Stimulated activated CD4-positive, alpha-beta T cell treated with anti-CD3 and anti-CD28 coated beads, Interleukin-12 subunit alpha, Interleukin-12 subunit beta, amount 100 ng/mL, for 48 hours (primary cell): ENCODE data around the gene STX18.
"Not testable (repeated sequence)": the region's sequence is repeated elsewhere in the genome, so short reads cannot be mapped to it uniquely, and the experiment has no call there.

ENCODE experiments used
- DNase-seq, 3 donors: peaks; one replicate each; pipeline ENCODE4 v3.0.0-alpha.2; 2020; ENCODE audit warnings: low read depth in 2 of 3, low spot score in 1 of 3

The STX18 gene

DNA sequence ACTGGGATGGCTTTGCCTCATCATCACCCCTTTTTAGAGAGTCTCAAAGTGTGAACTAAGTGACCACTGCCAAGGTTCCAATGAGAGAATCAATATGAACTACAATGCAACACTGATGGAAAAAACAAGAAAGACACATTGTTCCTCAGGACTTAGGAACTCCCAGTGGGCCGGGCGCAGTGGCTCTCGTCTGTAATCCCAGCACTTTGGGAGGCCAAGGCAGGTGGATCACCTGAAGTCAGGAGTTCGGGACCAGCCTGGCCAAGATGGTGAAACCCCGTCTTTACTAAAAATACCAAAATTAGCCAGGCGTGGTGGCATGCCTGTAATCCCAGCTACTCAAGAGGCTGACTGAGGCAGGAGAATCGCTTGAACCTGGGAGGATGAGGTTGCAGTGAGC is 119.7 kb downstream of the STX18 start:
- DNase-seq = not testable (repeated sequence)

DNA sequence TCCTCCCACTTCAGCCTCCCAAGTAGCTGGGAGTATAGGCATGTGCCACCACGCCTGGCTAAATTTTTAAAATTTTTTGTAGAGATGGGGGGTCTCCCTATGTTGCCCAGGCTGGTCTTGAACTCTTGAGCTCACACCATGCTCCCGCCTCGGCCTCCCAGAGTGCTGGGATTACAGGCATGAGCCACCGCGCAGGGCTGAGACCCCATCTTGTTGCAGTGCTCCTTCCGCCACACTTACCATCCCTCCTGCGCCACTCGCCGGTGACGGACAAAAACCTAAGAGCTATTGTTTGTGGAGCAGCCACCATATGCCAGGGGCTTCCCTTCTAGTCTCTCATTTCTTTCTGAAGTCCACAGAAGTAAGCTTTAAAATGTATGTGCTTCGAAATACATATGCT is 120.5 kb downstream of the STX18 start:
- DNase-seq = no peak

DNA sequence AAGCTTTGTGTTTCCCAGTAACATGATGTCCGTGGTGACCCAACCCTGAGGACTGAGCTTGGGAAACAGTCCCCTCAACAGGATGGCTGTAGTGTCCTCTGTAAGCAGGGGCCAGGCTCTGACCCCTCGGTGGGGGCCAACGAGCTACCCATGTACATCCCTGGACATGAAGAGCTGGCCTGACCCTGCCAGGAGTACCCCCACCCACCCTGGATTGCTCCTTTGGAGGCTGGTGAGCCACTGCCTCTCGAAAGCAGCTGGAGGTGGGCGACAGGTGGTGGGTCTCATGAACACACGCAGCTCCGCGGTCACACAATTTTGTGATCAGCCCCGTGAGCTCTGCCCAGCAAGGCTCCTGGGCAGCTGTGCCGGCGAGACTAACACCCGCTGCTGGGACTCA is 121.4 kb downstream of the STX18 start:
- DNase-seq = no peak

DNA sequence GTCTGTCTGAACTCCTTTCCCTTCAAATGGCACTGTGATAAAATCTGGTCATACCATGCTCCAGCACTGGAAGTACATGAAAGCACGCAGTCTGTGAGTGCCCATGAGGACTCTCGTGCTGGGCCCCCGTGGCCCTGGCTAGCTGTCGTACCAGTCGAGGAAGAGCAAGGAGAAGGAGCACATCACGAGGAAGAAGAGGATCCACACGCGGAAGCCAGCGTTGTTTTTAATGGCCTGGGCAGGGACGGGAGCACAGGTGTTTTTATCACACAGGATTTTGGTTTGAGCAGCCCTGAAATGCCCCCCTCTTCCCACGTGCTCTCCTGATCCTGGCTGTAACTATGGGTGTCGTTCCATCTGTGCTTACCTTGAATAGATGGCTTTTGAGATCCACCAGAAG is 122.0 kb downstream of the STX18 start:
- no peak for DNase-seq

DNA sequence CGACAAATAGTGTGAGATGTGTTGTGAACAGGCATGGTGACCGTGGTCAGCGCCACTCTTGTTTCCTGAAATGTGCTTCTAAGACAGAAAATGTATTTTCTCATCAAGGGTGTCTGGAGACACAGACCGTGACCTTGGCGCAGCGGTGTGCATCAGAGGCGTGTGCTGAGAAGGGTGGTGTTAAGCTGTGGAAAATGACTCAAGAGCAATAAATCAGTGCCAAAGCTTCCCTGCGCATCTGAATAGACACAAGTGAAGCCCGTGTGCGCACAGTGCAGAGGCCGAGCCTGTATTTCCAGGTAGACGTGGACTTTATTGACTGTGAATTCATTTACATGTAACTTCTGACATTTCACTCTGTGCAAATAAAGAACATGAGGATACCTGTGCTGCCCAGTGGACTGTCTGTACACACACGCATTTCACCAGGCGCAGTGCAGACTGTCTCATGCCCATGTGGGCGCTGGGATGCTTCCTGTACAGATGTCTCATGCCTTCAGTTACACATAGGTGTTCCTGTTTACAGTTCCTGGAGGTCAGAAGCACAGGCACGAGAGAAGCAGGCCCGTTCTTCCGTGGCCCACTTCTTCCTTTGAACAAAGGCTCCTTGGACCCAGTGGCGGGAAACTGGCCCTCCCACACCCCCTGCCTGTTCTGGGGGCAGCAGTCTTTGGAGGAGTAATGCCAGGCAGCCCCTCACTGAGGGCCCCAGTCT is 123.0 kb downstream of the STX18 start:
- DNase-seq = no peak

DNA sequence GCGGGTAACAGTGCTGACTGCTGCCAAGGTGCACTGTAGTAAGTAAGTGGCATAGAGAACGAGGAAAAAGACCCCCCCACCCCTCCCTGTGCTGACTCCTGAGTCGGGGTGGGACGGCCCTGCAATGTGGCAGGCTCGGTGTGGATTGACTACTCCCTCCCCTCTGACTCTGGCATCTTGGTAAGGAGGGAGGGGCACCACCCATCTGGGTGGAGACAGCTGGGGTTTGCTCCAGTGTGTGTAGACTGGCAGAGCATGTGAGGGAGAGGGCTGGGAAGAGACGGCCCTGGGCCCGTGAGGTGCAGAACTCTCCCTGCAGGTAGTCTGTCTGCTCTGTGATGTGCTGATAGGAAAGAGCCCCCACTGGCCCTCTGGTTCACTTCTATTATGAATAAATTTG is 124.0 kb downstream of the STX18 start:
- DNase-seq = no peak

DNA sequence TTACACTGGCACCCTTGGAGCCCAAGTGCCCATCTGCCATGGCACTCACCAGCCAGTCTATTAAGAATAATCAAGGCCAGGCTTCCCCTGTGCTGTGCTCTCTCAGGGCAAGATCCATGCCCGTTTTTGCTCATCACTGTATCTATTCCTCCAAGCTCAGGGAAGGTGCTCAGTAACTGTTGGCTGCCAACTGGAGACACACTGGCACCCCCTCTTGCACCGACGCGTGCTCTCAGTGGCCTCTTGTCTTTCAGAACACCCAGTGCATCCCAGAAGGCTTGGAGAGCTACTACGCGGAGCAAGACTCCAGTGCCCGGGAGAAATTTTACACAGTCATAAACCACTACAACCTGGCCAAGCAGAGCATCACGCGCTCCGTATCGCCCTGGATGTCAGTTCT is 124.9 kb downstream of the STX18 start:
- DNase-seq = no peak

DNA sequence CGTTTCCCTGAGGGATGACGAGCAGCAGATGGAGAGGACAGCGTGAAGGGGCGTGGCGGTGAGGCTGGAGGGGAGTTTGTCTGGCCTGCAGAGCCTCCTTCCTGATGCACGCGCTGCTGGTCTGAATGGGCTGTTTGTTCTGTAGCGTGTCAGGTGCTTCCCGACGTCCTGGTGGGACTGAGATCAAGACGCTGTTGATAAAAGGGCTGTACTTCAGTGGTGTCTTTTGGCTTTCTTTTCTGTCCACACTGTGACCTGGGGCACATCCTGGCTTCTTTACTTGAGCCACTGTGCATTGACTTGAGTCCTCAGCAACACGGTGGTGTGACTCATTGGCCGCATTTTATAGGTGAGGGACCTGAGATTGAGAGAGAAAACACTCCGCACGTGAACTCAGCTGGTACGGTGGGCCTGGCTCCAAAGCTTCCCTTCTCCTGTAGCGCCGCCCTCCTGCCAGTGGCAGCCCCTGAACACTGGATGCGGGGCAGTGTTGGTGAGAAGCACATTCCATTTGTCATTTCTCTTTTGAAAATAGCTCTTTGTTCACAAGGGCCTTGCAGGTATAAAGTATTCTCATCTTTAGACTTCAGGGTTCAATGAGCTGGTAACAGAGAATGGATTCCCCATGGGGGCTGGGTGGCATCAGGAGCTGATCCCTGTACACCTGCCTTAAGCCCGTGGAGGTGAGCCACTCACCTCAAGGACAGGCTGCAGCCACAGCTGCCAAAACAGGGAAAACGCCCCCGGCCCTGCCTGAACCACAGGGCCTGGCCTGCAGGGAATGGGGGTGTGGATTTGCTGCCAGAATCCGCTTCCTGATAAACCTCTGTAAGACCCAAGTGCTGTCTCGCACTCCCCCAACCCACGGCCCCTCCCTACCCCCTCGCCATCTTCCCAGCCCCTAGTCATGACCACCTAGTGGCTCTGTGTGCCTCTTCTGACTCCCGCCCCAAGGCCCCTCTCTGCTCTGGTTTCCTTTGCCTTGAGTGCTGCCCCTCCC is 125.7 kb downstream of the STX18 start:
- DNase-seq = no peak

DNA sequence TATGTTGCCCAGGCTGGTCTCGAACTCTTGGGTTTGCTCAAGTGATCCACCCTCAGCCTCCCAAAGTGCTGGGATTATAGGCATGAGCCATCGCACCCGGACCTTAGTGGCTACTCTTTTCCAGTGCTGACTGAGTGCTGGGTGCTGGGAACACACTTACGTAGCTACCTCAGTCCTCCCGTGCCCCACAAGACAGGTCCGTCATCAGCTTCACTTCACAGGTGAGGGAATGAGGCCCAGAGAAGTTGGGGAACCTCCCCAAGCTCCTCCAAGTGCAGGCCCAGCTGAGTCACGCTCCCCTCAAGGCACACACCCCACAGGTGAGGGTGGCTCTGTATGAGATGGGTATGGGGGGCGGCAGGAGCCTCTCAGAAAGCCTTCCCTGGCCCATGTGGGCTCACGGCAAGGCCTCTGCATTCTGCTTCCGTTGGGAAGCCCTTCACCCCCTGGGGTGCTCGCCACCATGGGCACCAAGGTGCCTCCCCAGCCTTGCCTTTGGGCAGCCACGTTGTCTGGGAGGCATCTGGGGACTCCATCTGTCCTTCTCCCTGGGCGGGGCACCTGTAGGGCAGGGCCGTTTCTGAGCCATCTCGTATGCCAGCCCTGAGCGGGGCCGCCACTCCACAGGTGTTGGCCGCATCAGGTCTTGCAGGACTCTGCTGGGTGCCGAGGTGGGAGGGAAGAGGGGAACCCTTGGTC is 126.6 kb downstream of the STX18 start:
- no peak for DNase-seq

DNA sequence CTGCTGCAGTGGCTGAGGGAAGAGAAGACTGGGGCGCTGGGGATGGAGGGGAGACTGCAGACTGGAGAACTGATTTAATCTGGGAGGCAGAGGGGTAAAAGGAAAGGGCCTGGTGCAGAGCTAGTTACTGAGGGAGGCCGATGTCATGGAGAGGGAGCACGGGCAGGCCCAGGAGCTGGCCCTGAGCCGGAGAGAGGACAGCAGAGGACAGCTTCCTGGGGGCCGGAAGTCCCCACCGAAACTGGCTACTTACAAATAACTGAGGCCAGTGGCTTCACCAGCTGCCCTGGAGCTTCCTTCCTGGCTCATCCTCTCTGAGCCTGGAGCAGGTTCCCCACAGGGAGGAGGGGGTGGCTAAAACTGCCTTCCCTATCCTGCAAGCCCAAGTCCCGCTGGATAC is 128.0 kb downstream of the STX18 start:
- DNase-seq = no peak

DNA sequence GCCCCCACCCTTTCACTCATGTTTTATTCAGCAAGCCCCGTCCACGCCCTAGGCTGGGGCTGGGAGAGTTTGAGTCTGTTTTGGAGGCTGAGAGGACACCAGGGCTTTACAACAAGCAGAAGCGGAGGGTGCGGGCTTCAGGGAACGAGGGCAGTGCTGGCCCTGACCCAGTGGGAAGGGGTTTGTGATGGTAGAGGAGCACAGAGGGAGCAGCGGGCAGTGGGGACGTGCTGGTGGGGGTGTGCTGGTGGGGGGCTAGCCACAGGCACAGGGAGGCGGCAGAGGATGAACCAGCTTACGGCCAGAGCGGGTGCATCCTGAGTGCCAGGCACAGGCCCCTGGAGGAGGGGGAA is 128.5 kb downstream of the STX18 start:
- DNase-seq = no peak

DNA sequence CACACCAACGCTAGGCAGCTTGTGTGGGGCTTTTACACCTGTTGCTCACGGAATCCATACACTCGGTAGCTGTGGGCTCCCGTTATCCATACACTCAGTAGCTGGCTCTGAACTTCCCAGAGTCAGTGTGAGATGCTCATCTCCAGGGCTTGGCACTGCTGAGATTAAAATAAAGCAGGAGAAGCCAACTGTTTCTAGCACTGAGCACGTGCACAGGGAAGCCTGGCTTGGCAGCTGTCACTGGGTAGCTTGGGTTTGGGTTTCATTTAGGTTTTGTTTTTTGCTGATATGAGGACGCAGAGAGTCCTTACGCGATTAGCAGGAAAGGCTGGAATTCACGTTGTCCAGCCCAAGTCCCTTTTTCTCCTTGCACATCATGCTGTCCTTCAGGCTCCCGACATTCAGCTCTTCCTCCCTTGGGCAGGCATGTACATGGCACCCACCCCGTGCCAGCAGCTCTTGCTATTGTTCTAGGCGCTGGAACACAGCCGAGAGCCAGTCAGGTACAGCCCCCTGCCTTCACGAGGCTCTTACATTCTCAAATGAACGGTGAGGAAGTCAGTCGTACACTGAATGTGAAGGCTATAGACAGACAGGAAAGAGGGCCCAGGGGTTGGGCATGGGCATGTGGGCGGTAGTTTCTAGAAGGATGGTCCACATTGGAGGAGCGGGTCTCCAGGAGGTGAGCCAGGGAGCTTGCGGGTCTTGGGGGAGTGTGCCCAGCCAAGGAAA is 129.0 kb downstream of the STX18 start:
- DNase-seq = no peak

DNA sequence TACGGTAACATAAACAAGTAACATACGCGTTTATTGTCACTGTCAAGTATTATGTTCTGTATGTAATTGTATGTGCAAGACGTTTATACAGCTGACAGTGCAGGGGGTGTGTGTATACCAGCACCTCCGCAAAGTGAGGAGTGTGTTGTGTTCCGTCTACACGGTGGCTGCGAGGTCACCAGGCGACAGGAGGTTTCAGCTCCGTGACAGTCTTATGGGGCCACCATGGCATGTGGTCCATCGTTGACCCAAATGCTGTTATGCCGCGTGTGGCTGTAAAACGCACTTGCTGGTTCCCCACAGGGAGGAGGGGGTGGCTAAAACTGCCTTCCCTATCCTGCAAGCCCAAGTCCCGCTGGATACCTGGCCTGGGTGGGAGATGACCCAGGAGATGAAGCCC is 129.9 kb downstream of the STX18 start:
- DNase-seq = no peak

DNA sequence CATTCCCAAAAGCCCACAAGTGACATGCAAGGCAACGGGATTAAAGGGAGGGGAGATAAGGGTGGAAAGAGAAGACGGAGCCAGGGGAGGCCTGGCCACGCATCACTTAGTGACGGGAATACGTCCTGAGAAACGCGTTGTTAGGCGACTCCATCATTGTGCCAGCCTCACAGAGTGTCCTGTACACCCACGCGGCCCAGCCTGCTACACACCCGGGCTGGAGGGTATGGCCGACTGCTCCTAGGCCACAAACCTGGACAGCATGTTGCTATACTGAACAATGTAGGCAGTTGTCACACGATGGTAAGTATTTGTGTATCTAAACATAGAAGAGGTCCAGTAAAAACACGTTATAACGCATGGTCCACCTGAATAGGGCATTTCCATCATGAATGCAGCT is 131.6 kb downstream of the STX18 start:
- DNase-seq = no peak

DNA sequence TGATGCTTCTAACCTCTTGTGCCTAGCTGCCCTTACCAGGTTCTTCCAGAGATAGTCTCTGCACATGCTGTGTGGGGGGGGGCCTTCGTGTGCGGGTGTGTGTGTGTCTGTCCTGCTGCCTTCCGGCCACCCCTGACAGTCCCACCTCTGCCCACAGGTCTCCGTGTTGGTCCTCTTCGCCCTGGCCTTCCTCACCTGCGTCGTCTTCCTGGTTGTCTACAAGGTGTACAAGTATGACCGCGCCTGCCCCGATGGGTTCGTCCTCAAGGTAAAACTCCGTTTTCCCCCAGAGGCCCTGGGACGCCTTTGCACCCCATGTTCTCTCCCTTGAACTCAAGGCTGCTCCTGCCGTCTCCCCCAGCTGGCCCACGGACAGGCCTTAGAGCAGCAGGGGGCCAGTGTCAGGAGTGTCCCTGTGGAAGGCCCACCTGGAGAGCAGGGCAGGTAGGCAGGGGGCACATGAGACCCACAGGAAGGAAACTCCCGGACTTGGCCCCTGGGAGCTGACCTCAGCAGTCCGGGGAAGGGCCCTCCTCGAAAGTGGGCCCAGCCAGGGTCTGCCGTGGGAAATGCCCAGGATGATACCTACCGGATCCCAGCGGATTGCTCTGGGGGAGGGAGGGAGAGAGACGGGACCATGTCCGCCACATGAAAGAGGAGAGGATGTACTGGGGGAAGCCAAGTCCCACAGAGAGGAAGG is 132.3 kb downstream of the STX18 start:
- no peak for DNase-seq

DNA sequence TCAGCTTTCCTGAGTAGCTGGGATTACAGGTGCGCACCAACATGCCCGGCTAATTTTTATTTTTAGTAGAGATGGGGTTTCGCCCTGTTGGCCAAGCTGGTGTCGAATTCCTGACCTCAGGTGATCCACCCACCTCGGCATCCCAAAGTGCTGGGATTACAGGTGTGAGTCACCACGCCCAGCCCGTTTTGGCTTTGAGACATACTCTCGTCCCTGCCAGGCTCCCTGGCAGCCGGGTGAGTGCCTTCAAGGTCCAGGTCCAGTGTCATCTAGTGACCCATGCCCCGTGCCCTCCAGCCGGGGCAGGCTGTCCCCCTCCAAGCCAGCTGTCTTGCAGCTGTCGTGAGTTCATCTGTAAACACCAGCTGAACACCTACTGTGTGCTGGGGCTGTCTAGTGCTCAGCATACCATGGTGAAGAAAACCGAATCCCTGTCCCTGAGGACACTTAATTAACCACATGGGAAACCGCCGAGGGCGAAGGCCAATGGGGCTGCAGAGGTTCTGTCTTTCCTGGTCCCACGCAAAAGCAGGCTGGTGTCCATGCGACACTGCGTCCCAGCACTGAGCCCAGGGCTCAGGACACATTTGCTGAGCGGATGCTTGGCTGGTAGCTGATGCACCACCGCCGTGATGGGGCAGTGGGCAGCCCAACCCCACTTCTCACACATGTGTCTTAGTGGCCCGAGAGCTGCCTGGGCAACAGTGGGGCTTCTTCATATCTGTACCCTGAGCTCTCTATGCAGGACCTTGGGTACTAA is 133.1 kb downstream of the STX18 start:
- no peak for DNase-seq

DNA sequence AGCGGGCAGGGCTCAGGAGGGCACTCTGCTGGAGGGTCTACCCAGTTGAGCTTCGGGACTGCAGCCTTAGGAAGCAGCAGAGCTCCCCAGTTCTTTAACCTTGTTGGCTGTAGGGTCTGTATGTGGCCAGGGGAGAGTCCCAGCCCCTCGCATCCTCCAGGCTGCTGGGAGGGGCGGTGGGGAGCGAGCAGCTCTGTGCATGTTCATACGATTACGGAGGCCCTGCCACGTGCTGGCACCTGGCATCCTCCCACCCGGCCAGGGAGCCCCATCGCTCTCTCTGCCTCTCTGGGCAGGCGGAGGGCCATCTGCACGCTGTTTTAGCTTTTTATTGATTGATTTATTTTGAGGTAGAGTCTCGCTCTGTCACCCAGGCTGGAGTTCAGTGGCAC is 133.7 kb downstream of the STX18 start:
- no peak for DNase-seq

DNA sequence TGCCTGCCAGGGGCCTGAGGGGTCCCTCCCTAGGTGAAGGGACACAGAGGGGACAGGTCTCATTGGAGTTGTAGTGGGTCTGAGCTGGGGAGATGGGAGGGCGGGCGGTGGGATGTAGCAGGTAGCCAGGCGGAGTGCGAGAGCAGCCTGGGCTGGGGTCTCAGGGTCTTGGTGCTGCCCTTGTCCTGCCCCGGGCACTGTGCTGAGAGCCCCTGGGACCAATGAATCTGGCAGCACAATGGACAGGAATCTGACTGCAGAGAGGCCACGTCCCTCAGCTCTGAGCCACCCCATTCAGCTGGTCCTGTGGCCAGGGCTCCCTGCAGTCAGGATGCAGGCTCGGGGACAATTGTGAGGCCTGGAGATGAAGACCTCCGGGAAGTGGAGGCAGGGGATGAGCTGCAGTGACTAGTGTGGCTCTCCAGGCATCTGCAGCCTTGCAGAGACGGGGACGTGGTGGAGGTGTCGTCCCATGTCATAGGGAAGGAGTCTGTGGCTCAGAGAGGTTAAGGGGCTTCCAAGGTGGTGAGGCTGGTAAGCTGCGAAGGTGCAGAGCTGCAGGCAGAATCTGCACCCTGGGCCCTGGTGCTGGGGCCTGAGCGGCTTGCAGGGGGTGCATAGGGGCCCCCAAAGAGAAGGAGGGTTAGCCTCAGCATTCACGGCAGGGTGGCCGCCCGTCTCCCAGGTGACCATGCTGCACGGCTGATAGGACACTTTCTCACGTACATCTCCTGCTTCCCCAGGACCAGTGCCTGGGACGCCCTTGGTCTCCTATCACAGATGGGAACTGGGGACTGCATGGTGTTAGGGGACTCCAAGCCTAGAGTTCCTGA is 134.3 kb downstream of the STX18 start:
- DNase-seq = no peak
